Stimulated activated CD8-positive, alpha-beta memory T cell treated with anti-CD3 and anti-CD28 coated beads, Interleukin-15, amount 100 ng/mL, for 48 hours (primary cell): ENCODE data around the gene RHBDL1.
A peak's percentile ranks its signal among the peaks of the same experiment; 100 is the strongest.

ENCODE experiments used
- DNase-seq, 2 donors: peaks; one replicate each; pipeline ENCODE4 v3.0.0-alpha.2; 2020; ENCODE audit warnings: low read depth in 2 of 2

The RHBDL1 gene

DNA sequence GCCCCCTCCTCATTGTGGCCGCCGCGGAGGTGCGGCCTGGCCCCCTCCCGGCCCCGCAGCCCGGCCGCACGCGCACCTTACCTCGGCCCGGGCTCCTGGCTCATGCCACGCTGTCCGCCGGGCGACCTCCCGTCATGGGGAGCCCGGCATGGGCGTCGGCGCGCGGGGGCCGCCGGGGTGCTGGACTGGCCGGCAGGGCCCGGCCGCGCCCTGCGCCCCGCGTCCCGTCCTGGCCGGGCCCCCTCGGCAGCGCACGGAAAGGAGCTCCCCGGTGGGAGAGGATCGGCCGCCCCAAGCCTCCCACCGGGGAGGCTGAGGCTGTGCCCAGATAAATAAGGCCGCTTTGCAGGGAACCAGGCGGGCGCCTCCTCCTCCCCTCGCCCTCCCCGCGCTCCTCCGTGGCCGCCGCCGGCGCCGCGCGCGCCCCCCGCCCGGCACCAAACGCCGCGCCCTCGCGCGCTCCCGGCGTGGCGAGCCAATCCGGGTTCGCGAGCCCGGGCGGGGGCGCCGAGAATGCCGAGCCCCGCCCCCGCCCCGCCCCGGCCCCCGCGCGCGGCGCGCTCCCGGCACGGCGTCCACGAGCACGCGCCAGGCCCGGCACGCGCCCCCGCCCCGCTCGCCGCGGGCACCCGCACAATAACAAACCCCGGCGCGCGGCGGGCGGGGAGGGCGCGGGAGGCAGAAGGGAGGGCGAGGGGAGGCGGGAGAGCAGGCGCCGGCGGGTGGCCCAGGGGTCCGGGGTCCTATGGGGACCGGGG lies 30.1 kb downstream of the RHBDL1 start, which contains the start of gene FBXL16:
Gene FBXL16, minus strand, starts transcription at position 371 of the 758 bp plus-strand sequence. CDS start 8,396 bp downstream, outside the sequence.
- no peak for DNase-seq

DNA sequence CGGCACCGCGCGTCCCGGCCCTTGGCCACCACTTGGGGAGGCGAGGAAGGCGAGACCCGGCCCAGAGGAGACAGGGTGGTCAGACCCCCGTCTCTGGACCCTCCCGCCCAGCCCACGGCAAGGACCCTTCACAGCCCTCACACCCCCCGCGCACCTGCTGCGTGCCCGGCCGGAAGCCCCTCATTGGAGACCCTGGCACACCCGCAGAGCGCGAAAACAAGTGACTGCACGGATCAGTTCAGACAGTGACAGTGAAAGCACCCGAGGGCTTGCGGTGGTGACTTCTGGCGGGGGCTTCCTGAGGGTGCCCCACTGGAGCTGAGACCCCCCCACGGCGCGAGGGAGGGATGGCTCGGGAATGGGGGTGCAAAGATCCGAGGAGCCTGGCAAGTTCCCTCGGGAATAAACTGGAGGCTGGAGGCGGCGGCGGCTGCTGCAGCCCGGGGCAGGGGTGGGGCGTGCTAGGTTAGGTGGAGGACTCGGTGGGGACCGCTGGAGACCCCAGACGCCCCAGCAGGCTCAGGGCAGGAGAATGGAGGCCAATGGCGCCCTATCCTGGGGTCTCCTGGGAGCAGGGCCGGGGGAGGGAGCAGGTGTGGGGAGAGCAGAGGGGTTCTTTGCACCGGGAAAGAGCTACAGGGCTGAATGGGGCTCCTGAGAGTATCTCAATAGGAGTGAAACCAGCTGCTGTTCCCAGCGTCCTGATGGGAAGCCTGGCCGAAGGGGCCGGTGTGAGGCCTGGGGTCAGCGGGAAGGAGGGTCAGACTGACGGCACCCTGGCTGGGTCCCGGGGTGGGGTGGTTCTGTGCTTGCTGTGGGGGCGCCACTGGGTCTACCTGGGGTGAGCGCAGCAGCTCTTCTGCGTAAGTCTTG lies 31.0 kb downstream of the RHBDL1 start:
- DNase-seq, result no peak

DNA sequence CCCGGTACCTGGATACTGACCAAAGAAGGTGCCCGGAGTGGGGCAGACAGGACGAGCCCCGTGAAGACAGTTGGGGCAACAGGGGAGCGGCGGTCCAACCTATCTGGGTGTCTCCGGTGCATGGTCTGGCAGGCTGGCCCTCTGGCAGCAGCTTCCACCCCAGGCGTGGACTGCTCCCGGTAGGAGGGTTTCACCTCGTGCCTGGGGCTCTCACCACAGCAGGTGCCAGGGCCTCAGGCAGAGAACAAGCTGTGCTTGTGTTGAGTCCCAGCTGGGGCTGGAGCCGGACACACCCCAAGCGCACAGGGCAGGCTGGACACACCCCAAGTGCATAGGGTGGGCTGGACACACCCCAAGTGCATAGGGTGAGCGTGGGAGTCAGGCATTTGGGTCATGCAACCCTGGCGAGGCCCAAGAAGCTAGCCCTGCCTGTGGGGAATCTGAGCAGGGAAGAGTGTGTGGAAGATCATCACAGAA lies 31.6 kb downstream of the RHBDL1 start:
- no peak for DNase-seq

DNA sequence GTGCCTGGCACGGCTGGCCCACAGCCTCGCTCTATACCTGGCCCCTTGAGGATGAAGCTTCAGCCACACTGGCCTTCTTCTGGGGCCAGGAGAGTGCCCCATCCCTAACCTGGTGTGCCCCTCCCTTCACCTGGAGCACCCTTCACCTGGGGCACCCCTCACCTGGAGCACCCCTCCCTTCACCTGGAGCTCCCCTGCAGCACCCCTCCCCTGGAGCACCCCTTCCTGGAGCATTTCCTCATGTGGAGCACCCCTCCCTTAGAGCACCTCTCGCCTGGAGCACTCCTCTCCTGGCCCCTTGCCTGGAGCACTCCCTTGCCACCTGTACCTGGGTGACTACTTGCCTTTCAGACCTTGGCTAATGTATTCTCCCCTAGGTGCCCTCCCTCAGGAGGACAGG lies 32.5 kb downstream of the RHBDL1 start:
- no peak for DNase-seq

DNA sequence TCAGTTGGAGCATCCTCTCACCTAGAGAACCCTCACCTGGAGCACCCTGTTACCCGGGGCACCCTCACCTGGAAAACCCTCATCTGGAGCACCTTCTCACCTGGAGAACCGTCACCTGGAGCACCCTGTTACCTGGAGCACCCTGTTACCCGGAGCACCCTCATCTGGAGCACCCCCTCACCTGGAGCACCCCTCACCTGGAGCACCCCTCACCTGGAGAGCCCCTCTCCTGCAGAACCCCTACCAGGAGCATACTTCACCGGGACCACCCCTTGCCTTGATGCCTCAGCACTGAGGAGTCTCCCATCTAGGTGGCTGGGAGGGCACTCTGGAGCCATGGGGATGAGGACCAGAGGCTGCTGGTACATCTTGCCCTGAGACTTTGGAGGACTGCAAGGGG lies 33.5 kb downstream of the RHBDL1 start:
- DNase-seq, result no peak

DNA sequence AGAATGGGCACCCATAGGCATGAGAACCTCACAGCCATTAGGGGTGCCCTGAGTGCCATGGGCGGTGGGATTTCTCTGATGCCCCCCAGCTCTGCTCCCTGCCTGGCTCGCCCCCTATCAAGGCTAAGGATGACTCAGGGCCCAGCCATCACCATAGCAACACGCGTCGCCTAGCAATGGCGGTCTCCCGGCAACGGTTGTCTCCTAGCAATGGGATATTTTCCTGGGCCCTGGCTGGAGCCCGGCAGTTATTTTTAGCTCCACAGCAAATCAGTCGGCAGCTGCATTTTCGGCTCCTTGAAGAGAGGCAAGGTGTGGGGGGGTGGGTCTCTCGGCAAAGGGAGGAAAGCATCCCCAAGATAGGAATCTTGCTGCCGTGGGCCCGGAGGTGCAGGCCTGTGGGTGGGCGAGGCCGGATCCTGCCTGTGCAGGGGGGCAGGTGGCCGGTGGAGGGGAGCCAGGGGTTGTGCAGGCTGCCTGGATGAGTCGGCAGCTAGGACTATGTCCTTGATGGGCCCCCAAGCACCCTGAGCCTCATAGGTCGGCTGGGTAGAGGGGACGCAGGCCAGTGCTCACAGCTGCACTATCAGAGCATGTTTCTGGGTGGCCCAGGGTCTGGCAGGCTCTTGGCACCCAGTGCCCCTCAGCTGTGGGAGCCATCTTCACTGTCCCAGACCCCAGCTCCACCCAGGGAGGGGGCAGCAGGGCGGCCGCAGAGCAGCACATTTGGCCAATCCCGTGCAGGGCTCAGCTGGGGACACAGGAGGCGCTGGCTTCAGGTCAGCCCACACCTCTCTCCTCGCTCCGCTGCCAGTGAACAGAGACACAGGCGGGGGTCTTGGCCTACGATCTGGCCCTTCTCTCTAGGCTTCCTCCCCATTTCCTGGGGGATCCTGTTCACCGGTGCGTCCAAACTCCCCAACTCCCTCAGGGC lies 34.4 kb downstream of the RHBDL1 start:
- no peak for DNase-seq

DNA sequence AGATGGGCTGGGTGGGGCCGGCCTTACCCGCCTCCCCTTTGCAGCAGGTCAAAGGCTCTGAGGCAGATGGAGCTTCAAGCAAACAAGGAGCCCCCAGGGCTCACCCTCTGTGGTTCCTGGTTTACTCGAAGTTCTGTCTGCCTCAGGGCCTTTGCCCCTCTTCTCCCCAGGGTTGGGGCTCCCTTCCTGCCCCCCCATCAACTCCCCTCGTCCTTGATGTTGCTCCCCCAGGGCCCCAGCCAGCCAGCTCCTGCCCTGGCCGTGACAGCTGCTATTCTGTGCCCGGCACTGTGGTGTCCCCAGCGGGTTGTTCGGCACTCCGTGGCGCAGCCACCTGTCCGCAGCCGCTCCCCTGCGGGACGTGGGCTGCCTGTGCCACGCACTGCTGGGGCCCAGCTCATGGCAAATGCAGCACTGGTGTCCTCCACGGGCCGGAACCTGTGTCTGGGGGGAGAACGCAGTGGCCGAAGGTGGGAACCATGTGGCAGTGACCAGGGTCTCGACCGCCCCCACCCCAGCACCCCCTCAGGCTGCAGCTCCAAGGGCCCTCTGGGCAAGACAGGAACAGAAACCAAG lies 35.1 kb downstream of the RHBDL1 start:
- no peak for DNase-seq

DNA sequence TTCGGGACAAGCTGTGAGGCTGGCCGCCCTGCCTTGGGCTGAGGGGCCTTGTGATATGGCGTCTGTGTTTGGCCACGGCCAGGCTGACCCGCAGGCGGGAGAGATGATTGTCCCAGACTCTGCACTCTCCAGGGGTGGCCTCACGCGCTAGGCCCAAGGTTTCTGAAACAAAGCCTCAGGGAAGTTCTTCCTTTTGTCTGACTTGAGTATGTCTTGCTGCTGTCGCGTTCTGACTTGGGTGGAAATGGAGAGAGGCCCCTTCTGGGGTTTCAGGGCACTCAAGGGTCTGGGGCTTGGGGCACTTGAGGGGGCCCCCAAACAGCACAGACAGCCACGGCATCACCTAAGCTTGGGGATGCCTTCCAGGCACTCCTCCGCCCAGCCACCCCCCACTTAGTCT lies 35.6 kb downstream of the RHBDL1 start:
- no peak for DNase-seq

DNA sequence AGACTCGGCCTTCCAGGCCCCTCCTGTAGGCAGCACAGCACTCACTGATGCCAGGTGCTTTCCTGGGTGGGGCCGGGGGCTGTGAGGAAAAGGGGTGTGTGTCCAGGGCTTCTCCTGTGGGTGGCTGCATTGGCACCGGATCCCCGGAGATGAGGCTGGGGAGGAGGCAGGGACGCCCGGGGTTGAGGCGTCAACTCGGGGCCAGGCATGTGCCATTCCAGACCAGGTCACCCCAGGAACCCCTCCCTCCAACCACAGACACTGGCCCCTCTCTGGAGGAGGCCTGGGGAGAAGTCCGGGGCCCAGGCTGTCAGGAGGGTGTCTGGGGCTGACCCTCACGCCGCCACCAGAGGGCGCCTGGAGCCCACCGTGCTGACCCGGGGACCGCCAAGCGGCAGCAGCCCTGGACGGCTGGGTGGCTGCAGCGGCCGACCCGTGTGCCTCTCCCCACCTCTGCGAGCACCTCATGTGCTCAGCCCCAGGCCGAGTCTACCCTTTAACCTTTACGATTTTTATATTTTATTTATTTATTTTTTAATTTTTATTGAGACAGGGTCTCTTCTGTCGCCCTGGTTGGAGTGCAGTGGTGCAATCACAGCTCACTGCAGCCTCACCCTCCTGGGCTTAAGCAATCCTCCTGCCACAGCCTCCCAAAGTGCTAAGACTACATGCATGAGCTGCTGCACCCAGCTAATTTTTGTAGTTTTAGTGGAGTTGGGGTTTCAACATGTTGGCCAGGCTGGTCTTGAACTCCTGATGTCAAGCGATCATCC lies 36.3 kb downstream of the RHBDL1 start:
- peak; percentile 68 to 73 for DNase-seq

DNA sequence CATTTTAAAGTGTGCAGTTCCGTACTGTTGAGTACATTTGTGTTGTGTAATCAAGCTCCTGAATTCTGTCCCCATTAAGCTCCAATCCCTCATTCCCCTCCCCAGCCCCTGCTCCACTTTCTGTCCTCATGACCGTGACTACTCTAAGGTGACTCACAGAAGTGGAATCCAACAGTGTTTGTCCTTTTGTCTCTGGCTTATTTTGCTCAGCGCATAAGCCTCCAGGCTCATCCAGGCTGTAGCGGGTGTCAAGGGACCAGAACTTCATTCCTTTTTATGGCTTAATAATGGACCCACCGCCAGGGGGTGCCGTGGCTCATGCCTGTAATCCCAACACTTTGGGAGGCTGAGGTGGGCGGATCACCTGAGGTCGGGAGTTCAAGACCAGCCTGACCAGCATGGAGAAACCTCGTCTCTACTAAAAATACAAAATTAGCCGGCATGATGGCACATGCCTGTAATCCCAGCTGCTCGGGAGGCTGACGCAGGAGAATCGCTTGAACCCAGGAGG lies 37.3 kb downstream of the RHBDL1 start:
- peak in 1 of 2 donors; percentile 57 for DNase-seq

DNA sequence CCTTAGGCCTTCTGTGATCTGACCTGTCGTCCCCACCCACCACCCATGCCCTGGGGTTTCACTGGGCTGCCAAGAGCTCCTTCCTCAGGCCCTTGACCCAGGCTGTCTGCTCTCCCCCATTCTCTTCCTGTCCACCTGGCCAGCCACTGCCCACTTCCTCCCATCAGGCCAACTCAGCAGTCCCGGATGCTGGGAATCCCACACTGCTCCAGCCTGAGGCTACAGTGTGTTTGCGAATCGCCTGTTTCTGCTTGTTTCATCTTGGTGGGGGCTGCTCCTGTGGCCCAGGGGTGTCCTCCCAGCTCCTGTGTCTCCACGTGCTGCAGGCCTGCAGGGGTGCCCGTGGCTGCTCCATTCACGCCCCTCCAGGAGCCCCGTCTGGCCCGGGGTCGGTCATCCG lies 38.6 kb downstream of the RHBDL1 start:
- DNase-seq, result no peak

DNA sequence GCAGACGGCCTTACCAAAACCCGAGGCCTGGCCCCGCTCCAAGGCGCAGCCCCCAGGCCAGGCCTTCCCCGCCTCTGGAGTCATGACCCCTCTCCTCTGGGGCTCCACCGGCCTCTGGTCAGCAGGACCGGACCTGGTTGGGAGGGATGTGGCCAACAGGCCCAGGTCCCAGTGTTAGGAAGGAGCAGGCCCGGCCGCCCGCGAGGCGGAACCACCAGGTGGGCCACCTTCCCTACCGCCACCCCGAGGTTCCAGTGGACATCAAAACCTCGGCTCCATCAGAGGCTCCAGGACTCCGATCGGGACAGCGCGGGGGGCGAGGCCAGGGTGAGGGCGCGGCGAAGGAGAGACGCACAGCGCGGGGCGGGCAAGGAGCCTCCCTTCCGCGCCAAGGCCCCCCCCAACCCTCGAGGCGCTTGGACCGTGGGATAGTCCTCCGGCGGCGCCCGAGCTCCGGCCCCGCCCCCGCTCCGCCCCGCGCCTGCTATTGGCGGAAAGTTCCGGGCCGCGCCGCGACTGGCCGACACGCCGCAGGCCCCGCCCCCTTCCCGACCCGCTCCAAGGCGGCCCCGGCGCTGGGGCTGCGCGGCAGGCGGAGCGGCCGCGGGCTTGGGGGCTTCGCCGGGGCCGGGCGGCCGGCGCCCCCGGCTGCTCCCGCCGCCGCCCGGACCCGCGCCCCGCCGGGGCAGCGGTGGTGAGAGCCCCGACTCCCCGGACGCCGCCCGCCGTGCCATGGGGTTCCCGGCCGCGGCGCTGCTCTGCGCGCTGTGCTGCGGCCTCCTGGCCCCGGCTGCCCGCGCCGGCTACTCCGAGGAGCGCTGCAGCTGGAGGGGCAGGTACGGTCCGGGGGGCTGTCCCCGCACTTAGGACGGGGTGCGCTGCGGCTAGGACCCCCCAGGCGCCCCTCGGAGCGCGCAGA lies 39.3 kb downstream of the RHBDL1 start, which contains the start of gene METRN:
Gene METRN, plus strand, starts transcription at position 561 of the 919 bp plus-strand sequence. Its CDS starts 172 bp downstream, at position 733.
- DNase-seq, result peak; percentile 86 to 93

DNA sequence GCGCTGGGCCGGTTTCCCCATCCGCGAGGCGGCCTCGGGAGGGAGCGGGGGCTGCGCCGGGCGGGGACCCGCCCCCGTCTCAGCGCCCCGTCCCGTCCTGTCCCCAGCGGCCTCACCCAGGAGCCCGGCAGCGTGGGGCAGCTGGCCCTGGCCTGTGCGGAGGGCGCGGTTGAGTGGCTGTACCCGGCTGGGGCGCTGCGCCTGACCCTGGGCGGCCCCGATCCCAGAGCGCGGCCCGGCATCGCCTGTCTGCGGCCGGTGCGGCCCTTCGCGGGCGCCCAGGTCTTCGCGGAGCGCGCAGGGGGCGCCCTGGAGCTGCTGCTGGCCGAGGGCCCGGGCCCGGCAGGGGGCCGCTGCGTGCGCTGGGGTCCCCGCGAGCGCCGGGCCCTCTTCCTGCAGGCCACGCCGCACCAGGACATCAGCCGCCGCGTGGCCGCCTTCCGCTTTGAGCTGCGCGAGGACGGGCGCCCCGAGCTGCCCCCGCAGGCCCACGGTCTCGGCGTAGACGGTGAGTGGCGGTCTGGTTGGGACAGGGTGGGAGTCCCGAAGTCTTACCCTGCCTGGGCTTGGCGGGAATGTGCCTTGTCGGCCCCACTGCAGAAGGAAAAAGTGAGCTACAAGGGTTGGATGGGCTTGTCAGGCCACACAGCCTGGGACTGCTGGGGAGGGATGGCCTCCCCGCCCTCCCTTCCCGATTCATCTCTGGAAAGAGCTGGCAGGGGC lies 40.2 kb downstream of the RHBDL1 start:
- DNase-seq, result no peak

DNA sequence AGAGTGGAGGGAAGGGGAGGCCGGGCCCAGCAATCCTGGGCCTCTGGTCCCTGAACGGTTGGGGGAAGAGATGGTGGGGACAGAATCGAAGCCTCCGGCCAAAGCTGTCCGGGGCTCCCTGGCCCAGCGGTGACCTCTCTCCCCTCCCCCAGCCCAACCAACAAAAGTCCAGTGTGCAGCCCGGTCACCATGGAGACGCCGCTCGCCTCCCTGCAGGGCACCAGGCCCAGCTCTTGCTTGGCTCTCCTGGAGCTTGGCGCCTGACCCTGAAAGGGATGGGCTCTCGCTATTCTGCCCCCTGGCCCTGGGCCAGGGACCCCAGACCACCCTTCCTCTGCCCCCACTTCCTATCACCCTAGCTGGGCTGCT lies 40.7 kb downstream of the RHBDL1 start:
- DNase-seq, result no peak

DNA sequence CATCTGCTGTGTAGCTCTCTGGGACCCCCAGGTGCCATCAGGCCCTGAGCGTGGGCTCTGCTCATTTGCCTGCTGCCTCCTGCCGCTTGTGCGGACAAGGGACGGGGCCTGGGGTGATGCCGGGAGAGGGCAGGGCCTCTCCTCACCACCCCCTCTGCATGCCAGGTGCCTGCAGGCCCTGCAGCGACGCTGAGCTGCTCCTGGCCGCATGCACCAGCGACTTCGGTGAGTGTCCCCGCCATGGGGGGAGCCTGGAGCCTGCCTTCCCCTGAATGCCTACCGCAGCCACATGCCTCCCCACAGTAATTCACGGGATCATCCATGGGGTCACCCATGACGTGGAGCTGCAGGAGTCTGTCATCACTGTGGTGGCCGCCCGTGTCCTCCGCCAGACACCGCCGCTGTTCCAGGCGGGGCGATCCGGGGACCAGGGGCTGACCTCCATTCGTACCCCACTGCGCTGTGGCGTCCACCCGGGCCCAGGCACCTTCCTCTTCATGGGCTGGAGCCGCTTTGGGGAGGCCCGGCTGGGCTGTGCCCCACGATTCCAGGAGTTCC lies 41.4 kb downstream of the RHBDL1 start:
- no peak for DNase-seq

DNA sequence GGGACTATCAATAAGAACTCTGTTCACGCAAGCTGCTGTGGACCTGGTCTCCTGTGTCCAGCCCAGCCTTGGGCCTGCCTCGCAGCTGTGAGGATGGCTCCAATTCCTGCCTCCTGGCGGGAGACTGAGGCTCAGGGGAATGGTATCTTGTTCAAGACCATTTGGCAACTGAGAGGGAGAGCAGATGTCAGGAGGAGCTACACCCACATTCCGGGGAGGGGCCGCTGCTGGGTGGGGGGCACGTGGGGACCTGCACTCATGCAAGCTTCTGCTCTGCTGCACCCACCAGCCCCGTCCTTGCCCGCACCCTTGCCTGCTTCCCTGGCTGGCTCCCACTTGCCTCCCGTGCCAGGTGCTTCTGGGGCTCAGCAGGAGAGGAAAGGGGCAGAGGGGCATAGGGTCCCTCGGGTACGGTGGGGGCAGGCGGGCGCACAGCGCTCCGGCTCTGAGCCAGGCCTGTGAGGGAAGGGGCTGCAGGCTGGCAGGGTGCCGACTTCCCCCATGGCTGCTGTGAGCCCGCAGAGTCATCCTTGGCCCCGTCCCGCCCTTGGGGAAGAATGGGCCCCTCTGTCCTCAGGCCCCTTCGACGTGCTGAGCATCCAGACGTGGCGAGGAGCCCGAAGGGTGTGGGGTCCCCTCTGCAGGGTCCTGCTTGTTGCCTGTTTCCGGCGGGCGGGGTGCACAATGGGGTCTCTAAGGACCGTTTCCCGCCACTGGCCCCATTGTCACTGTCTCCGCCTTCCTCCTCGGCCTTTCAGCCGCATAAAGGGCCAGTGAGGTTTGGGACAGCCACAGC lies 42.2 kb downstream of the RHBDL1 start:
- no peak for DNase-seq

DNA sequence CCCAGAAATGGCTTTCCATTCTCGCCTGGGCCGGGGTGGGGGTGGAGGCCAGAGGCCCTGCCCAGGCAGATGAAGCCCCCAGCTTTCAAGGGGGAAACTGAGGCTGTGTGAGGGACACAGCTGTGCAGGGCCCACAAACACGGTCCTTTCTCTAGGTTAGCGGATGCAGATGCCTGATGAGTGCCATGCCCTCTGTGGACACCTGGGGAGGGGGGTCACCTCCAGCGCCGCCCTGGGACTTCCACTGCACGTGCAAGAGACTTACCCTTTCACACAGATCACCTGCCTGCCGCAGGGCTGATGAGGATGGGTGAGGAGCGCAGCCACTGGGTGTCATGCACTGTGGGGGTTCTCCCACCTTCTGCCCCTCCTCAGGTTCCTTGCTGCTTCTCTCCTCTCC lies 42.9 kb downstream of the RHBDL1 start:
- DNase-seq, result no peak
